SJSA1 (cell line): ENCODE results near the gene TIAL1. TPM values are rescaled to one million over a fixed set of nuclear protein-coding genes. Genes with fewer than 3 reads are reported as not detected.

ENCODE experiments used
- DNase-seq, 2 experiments: peaks; one replicate each; pipeline ENCODE4 v3.0.0-alpha.2; 2015 to 2020; ENCODE audit warnings: low spot score in 2 of 2, low read depth in 1 of 2
- H3K27ac ChIP-seq: fragments of 250-450 bp; sonication (Bioruptor Pico); 2 replicates; pipeline ENCODE4 v1.5.1; 2020; ENCODE audit warnings: mild to moderate bottlenecking, moderate library complexity
- H3K27me3 ChIP-seq: fragments of 250-450 bp; sonication (Bioruptor Pico); replicated peaks from 2 replicates; pipeline ENCODE4 v1.5.1; 2020; ENCODE audit warnings: mild to moderate bottlenecking, moderate library complexity
- H3K36me3 ChIP-seq: fragments of 250-450 bp; sonication (Bioruptor Pico); 2 replicates; pipeline ENCODE4 v1.5.1; 2020; ENCODE audit warnings: mild to moderate bottlenecking
- H3K4me1 ChIP-seq: fragments of 250-450 bp; sonication (Bioruptor Pico); replicated peaks from 2 replicates; pipeline ENCODE4 v1.6.1; 2021; ENCODE audit warnings: mild to moderate bottlenecking
- H3K4me3 ChIP-seq: fragments of 250-450 bp; sonication (Bioruptor Pico); 2 replicates; pipeline ENCODE4 v1.5.1; 2020; ENCODE audit warnings: mild to moderate bottlenecking
- H3K9me3 ChIP-seq: fragments of 250-450 bp; sonication (Bioruptor Pico); replicated peaks from 2 replicates; pipeline ENCODE4 v1.5.1; 2020; ENCODE audit warnings: mild to moderate bottlenecking
- total RNA-seq: library from RNA; depleted of rRNA; stranded (reverse); fragments of >200 nt; shearing (Covaris generic); gene quantifications from 2 replicates; pipeline ENCODE4 v1.2.3, GENCODE V29; 2014

Gene TIAL1
- total RNA-seq, 1 experiment from 2014 or later, result 47.8 TPM

DNA sequence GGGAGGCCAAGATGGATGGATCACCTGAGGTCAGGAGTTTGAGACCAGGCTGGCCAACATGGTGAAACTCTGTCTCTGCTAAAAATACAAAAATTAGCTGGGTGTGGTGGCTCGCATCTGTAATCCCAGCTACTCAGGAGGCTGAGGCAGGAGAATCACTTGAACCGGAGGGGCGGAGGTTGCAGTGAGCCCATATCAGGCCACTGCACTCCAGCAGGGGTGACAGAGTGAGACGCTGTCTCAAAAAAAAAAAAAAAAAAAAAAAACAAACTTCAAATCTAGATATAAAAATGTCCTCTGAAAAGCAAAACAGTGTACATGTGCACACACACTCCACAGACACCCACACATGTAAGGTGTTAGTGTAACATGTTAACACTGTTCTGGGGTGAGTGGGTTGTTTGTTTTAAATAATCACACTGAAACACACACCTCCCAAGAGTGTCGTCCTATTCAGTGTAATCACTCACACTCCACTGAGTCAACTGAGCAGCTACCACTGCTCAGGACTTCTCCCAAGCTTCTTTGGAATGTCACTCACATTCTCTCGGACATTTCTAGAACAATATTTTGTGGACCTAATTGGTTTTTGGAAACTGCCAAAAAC is 41.5 kb downstream of the TIAL1 start:
- Histone ChIP-seq H3K27ac (no peak overlapping the region), H3K27me3 (no peaks in the 10 kb centered on the region), H3K4me3 (no peak overlapping the region), H3K36me3 (no peaks in the 10 kb centered on the region), H3K9me3 (no peaks in the 10 kb centered on the region), H3K4me1 (no peaks in the 10 kb centered on the region)
- DNase-seq, result peak in 1 of 2 experiments; percentile 12

DNA sequence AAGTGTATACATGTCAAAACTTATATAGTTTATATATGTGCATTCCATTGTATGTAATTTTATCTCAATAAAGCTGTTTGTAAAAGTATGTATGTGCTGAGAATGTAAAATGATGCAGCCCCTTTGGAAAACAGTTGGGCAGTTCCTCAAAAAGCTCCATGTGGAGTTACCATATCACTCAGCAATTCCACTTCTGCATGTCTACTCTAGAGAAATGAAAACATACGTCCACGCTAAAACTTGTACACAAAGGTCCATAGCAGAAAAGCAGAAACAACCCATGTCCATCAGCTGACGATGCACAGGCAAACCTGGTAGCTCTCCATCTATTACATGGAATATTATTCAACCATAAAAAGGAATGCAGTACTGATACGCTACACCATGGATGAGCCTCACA is 45.9 kb downstream of the TIAL1 start:
- Histone ChIP-seq H3K36me3 (no peaks in the 10 kb centered on the region), H3K27ac (no peak overlapping the region), H3K9me3 (no peaks in the 10 kb centered on the region), H3K27me3 (no peaks in the 10 kb centered on the region), H3K4me3 (no peak overlapping the region), H3K4me1 (peaks cover 5% of the 10 kb centered on the region)
- DNase-seq, result no peak

DNA sequence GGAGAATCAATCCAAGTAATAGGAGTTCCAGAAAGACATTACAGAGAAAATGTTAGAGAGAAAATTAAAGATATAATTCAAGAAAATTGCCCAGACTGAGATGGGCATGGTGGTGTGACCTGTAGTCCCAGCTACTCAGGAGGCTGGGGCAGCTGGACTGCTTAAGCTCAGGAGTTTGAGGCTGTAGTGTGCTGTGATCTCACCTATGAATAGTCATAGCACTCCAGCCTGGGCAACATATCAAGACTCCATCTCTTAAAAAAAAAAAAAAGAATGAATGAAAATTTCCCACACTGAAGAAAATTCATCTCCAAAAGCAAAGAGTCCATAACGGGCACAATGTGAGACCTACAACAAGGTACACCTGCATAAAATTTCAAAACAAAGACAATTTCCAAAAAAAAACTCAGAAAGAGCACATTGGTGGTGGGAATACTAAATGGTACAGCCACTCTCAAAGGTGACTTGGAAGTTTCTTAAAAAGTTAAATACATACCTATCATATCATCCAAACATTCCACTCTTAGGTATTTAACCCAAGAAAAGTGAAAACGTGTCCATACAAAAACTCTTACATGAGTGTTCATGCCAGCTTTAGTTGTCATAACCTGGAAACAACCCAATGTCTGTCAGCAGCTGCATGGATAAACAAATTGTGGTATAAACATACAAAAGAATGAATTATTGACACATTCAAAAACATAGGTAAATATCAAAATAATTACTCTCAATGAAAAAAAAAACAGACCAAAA is 47.3 kb downstream of the TIAL1 start:
- Histone ChIP-seq H3K36me3 (no peaks in the 10 kb centered on the region), H3K4me3 (no peak overlapping the region), H3K27me3 (no peaks in the 10 kb centered on the region), H3K27ac (no peak overlapping the region), H3K4me1 (peaks cover 8% of the 10 kb centered on the region), H3K9me3 (no peaks in the 10 kb centered on the region)
- no peak for DNase-seq

DNA sequence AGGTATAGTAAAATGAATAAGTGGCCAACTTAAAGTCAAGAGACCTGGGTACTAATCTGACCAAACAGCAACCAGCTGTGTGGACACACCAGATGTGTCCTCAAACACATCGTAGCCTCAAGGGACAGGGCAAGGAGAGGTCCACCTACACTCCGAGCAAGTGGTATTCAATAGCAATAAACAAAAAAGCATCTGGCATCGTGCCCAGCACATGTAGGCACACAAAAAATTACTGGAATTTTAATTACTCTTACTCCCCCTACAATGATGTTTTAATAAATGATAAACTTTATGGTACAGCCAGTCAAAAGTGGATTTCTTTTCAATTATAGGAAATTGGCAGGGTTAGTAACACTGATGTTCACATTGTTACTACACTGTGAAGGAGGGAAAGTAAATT is 50.8 kb downstream of the TIAL1 start:
- no peak for DNase-seq
- Histone ChIP-seq H3K4me3 (no peak overlapping the region), H3K4me1 (peaks cover 31% of the 10 kb centered on the region), H3K27me3 (no peaks in the 10 kb centered on the region), H3K9me3 (peaks cover 4% of the 10 kb centered on the region; the same call in 1 of the 2 replicates), H3K36me3 (peaks cover 8% of the 10 kb centered on the region; the same call in 1 of the 2 replicates), H3K27ac (no peak overlapping the region)

DNA sequence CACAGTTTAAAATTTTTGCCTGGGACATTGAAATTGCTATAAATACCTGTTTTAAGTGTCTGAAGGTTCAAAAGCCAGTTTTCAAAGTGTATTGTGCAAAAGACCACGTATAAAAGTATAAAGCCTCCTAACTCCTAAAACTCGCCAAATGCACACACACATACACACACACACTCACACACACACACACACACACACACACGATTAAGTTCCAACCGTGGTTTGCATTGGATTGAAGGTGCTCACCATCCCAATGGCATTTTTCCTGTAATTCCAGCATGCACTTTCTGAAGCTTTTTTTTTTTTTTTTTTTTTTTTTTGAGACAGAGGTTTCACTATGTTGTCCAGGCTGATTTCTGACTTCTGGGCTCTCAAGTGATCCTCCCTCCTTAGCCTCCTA is 51.5 kb downstream of the TIAL1 start:
- H3K4me1 ChIP-seq, result peaks cover 31% of the 10 kb centered on the region
- peaks cover 8% of the 10 kb centered on the region; the same call in 1 of the 2 replicates for H3K36me3 ChIP-seq
- DNase-seq, result no peak
- H3K27me3 ChIP-seq, result no peaks in the 10 kb centered on the region
- no peak overlapping the region for H3K4me3 ChIP-seq
- H3K27ac ChIP-seq, result no peak overlapping the region
- peaks cover 4% of the 10 kb centered on the region; the same call in 1 of the 2 replicates for H3K9me3 ChIP-seq

DNA sequence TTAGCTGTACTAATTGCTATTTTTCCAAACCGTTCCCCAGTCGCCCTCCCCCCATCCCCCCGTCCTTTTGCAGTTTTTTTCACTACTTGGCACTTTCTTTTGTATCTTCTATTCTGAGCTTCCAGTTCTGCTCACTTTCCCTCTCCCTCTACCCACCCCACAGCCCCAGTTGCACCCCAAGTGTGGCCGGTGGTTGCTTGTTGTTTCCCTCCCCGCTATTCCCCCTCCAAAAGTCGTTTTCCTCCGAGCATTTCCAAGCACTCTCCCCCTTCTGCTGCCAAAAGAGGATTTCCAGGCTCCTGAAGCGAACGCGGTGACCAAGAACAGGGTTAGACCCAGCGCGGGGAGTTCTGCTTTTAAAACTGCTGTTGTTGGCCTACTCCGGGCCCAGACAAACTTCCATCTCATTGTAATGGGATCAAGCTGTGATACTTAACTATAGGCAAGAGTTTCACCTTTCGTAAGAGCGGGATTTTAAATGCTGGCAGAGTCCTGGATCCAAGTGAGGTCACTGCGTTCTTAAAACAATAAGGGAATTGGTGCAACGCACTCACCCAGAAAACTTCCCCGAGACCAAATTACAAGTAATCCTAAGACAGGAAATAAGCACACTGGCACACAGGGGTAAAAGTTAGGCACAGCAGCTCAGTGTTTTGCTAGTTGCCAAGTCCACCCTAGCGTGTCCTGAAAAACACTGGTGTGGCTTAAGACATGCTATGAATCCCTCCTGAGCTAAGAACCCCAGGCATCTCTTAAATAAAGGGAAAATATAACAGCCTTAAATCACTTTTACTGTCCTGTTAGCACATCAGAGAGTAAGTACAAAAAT is 52.7 kb downstream of the TIAL1 start:
- Histone ChIP-seq H3K9me3 (peaks cover 4% of the 10 kb centered on the region; the same call in 1 of the 2 replicates), H3K27me3 (no peaks in the 10 kb centered on the region), H3K4me1 (peaks cover 31% of the 10 kb centered on the region), H3K27ac (no peak overlapping the region), H3K36me3 (peaks cover 8% of the 10 kb centered on the region; the same call in 1 of the 2 replicates), H3K4me3 (peak overlapping the region; percentile 81; the same call in 1 of the 2 replicates)
- no peak for DNase-seq

DNA sequence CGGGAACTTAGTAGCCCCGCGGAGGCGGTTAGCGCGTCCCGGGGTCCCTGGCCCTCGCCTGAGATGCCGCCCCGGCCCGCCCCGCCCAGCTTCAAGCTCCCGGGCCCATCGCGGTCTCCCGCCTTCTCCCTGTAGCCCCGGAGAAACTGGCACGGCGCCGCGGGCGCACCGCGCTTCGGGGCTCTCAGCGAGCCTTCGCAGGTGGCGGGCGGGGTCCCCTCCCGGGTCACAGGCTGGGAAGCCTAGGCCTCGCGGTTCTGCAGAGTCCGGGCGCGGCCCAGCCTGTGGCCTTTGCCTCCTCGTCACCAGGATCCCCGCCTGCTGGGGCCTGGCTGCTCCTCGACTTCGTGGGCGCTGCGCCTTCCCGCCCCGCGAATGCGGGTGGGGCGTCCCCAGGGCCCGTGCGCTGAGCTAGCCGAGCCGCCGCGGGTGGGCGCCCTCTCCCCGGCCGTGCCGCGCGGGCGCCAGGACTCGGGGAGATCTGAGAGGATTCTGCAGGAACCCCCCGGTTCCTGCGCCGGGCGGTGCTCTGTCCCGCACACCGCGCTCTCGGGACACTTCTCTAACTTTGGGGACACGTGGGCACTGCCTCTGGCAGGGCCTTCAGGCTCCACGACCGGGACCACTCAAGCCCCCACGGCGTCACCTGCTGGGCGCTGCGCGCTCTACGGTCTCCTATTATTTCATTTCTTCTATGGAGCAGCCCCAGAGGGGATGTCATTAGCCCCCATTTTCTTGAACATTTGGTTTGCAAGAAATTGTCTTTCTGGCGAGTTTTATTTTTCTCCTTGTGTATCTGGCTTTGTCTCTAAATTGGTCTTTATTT is 53.6 kb downstream of the TIAL1 start:
- peak; percentile 63 to 70 for DNase-seq
- Histone ChIP-seq H3K27ac (no peak overlapping the region), H3K36me3 (peaks cover 8% of the 10 kb centered on the region; the same call in 1 of the 2 replicates), H3K27me3 (no peaks in the 10 kb centered on the region), H3K9me3 (peaks cover 4% of the 10 kb centered on the region; the same call in 1 of the 2 replicates), H3K4me3 (peak overlapping the region; percentile 81), H3K4me1 (peaks cover 34% of the 10 kb centered on the region)

DNA sequence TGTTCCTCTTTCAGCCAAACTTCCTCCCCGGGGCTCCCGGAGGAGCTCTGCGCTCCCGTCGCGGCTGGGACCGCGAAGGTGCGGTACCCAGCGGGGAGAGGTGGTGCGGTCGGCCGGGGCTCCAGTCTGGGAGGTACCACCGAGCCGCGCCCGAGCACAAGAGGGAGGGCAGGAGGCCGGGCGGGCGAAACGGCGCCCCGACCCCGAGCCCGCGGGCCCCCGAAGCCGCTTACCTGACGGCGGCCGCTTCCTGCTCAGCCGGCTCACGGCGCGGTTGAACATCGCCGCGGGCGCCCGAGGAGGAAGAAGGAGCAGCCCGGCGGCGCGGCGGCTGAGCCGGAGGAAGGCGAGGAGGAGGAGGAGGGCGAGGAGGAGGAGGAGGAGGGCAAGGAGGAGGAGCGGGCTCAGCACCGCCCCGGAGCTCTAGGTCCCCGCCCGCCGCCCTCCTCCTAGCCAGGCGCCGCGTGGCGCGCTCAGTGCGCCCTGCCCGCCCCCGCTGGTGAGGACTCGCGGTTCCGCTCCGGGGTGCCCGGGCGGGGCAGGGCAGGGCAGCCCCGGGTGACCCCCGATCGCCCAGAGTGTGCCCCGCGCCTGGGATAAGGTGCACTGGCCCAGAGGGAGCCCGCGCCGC is 54.3 kb downstream of the TIAL1 start, which contains the start of gene RGS10:
TSS of gene RGS10 (minus strand) at position 363 of the 631 bp plus-strand sequence. CDS start at position 282, 81 bp downstream.
- peaks cover 34% of the 10 kb centered on the region for H3K4me1 ChIP-seq
- H3K36me3 ChIP-seq, result peaks cover 8% of the 10 kb centered on the region; the same call in 1 of the 2 replicates
- no peaks in the 10 kb centered on the region for H3K27me3 ChIP-seq
- H3K4me3 ChIP-seq, result peak within 1 kb of the TSS; percentile 81
- no peak within 1 kb of the TSS for H3K27ac ChIP-seq
- H3K9me3 ChIP-seq, result peaks cover 4% of the 10 kb centered on the region; the same call in 1 of the 2 replicates
- peak; percentile 68 for DNase-seq

DNA sequence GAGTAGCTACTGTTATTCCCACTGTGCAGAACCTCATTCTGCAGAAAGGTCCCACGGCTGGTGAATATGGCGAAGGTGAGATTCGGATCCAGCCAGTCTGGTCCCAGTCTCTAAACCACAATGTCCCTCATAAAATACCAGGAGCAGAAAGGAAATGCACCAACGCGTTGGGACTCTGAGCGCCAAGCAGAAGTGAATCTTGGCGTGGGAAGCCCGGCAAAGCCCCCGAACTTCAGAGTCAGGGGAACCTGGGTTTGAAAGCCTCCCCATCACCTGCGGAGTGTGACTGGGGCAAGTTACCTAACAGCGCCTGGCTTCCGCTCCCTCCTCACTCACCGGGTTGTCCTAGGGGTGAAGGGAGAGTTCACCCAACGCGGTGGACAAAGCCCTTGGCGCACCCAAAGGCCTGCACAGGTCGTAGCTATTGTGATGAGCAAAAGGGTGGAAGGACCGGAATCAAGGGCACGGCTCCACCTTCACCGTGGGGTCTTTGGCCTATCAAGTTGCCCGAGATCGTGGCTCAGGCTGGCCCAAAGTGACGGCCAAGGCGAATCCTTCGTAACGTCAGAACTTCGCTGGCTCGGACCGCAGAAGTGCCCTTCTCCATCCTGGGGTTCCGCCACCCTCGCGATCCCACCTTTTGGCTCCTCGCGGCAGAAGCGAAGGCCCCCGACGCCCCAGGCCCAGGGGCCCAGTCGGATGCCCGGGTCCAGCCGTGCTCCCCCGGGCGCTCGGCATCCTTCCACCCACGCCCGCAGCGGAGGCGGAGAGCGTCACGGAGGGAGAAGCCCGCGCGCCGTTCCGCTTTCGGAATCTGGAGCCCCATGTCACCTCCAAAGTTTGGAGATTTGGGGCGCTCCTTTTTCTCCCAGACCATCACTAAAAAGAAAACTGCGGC is 55.1 kb downstream of the TIAL1 start:
- no peak overlapping the region for H3K27ac ChIP-seq
- H3K27me3 ChIP-seq, result no peaks in the 10 kb centered on the region
- peaks cover 4% of the 10 kb centered on the region; the same call in 1 of the 2 replicates for H3K9me3 ChIP-seq
- peaks cover 8% of the 10 kb centered on the region; the same call in 1 of the 2 replicates for H3K36me3 ChIP-seq
- no peak for DNase-seq
- H3K4me1 ChIP-seq, result peaks cover 34% of the 10 kb centered on the region
- peak overlapping the region; percentile 81 for H3K4me3 ChIP-seq

DNA sequence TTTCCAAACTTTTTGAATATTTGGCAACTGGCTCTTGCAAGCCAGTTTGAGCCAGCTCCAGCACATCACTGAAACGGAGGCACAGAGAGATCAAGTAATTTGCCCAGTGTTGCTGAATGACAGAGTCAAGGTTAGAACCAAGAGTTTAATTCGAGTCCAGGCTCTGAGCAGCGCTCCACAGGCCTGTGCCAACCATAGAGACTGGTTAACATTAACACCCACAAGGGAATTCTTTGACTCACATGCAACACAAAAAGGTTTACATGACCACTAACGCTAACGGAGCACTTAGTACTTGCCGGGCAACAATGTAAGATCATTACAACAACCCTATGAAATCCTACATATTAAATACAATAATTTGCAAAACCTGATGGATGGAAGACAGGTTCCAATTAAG is 55.7 kb downstream of the TIAL1 start:
- no peak overlapping the region for H3K4me3 ChIP-seq
- H3K36me3 ChIP-seq, result peaks cover 8% of the 10 kb centered on the region; the same call in 1 of the 2 replicates
- peaks cover 31% of the 10 kb centered on the region for H3K4me1 ChIP-seq
- H3K27me3 ChIP-seq, result no peaks in the 10 kb centered on the region
- H3K27ac ChIP-seq, result no peak overlapping the region
- no peak for DNase-seq
- H3K9me3 ChIP-seq, result peaks cover 4% of the 10 kb centered on the region; the same call in 1 of the 2 replicates

DNA sequence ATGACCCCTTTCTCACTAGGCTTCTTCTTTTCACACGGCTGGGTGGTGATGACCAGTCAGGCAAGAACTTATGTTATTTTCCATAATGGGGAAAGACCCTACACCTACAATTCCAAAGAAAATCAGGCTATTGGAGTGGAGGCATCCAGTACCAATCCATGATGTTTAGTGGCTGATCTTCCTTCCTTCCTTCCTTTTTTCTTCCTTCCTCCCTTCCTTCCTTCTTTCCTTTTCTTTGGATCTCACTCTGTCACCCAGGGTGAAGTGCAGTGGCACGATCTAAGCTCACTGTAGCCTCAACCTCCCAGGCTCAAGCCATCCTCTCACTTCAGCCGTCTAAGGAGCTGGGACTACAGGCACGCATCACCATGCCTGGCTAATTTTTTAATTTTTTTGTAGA is 56.7 kb downstream of the TIAL1 start:
- no peaks in the 10 kb centered on the region for H3K27me3 ChIP-seq

More for the DNA sequence above, 56.7 kb downstream of the TIAL1 start:
- no peak for DNase-seq
- Histone ChIP-seq H3K4me1 (peaks cover 26% of the 10 kb centered on the region), H3K27ac (no peak overlapping the region), H3K36me3 (peaks cover 8% of the 10 kb centered on the region; the same call in 1 of the 2 replicates), H3K9me3 (peaks cover 4% of the 10 kb centered on the region; the same call in 1 of the 2 replicates), H3K4me3 (no peak overlapping the region)
